ENCODE measurements around the gene PSTPIP2.

The PSTPIP2 gene

GRCh38 chr18:46019936-46020335 lies 52.1 kb downstream of the PSTPIP2 start:
- Histone ChIP-seq H2AFZ (ENCODE audit: low read depth, low read length) (no peak overlapping the region), H3K4me3 (ENCODE audit: low read length) (no peak overlapping the region), H3K36me3 (replicated peaks; ENCODE audit: low read depth, low read length) (no peaks in the 10 kb centered on the region), H3K27ac (ENCODE audit: low read length) (no peak overlapping the region), H3K27me3 (ENCODE audit: low read depth, low read length) (peaks cover 61% of the 10 kb centered on the region), H4K20me1 (ENCODE audit: insufficient read depth, low read length) (peaks cover 14% of the 10 kb centered on the region), H3K4me1 (ENCODE audit: low read length) (peaks cover 35% of the 10 kb centered on the region), H3K9ac (ENCODE audit: low read length) (no peak overlapping the region), H3K9me3 (ENCODE audit: insufficient read depth, low read length) (no peaks in the 10 kb centered on the region), H3K79me2 (ENCODE audit: low read length) (no peaks in the 10 kb centered on the region), H3K4me2 (ENCODE audit: low read length) (peak overlapping the region; percentile 53; the same call in 1 of the 2 replicates)
- TF ChIP-seq CTCF (IDR thresholded peaks at IDR 0.05; ENCODE audit: low read depth, low read length) (no peak), EZH2phosphoT487 (IDR thresholded peaks at IDR 0.05; ENCODE audit: low read depth) (no peak)

GRCh38 chr18:46013484-46014189 lies 58.4 kb downstream of the PSTPIP2 start:
- H3K36me3 ChIP-seq (replicated peaks; ENCODE audit: low read depth, low read length), result no peaks in the 10 kb centered on the region
- H3K4me1 ChIP-seq (ENCODE audit: low read length), result peaks cover 60% of the 10 kb centered on the region
- H3K4me3 ChIP-seq (ENCODE audit: low read length), result peak overlapping the region; percentile 48
- H3K79me2 ChIP-seq (ENCODE audit: low read length), result no peaks in the 10 kb centered on the region
- peaks cover 43% of the 10 kb centered on the region for H4K20me1 ChIP-seq (ENCODE audit: insufficient read depth, low read length)
- H3K27me3 ChIP-seq (ENCODE audit: low read depth, low read length), result peaks cover 73% of the 10 kb centered on the region
- no peak overlapping the region for H3K9ac ChIP-seq (ENCODE audit: low read length)
- peak overlapping the region; percentile 32 for H3K27ac ChIP-seq (ENCODE audit: low read length)
- peak overlapping the region; percentile 65 for H3K4me2 ChIP-seq (ENCODE audit: low read length)
- H2AFZ ChIP-seq (ENCODE audit: low read depth, low read length), result no peak overlapping the region
- peak; percentile 100 for TF ChIP-seq EZH2phosphoT487 (IDR thresholded peaks at IDR 0.05; ENCODE audit: low read depth)
- no peak for TF ChIP-seq CTCF (IDR thresholded peaks at IDR 0.05; ENCODE audit: low read depth, low read length)
- no peaks in the 10 kb centered on the region for H3K9me3 ChIP-seq (ENCODE audit: insufficient read depth, low read length)

- TF ChIP-seq EZH2phosphoT487 (IDR thresholded peaks at IDR 0.05; ENCODE audit: low read depth) (no peak), CTCF (IDR thresholded peaks at IDR 0.05; ENCODE audit: low read depth, low read length) (no peak)
- Histone ChIP-seq H2AFZ (ENCODE audit: low read depth, low read length) (no peak overlapping the region), H3K9me3 (ENCODE audit: insufficient read depth, low read length) (no peaks in the 10 kb centered on the region)
Observed at GRCh38 chr18:46010676-46011075, 61.4 kb downstream of the PSTPIP2 start.

GRCh38 chr18:46010050-46010449 lies 62.0 kb downstream of the PSTPIP2 start:
- Histone ChIP-seq H3K4me1 (ENCODE audit: low read length) (peaks cover 48% of the 10 kb centered on the region), H3K4me2 (ENCODE audit: low read length) (peak overlapping the region; percentile 5), H3K9me3 (ENCODE audit: insufficient read depth, low read length) (no peaks in the 10 kb centered on the region), H3K27me3 (ENCODE audit: low read depth, low read length) (peaks cover 65% of the 10 kb centered on the region), H3K27ac (ENCODE audit: low read length) (no peak overlapping the region), H2AFZ (ENCODE audit: low read depth, low read length) (no peak overlapping the region), H3K9ac (ENCODE audit: low read length) (no peak overlapping the region), H3K79me2 (ENCODE audit: low read length) (no peaks in the 10 kb centered on the region), H3K4me3 (ENCODE audit: low read length) (no peak overlapping the region), H4K20me1 (ENCODE audit: insufficient read depth, low read length) (peaks cover 41% of the 10 kb centered on the region), H3K36me3 (replicated peaks; ENCODE audit: low read depth, low read length) (no peaks in the 10 kb centered on the region)
- TF ChIP-seq CTCF (IDR thresholded peaks at IDR 0.05; ENCODE audit: low read depth, low read length), result no peak

More at GRCh38 chr18:46010676-46011075, 61.4 kb downstream of the PSTPIP2 start:
- no peak overlapping the region for H3K27ac ChIP-seq (ENCODE audit: low read length)
- no peaks in the 10 kb centered on the region for H3K36me3 ChIP-seq (replicated peaks; ENCODE audit: low read depth, low read length)
- no peak overlapping the region for H3K4me2 ChIP-seq (ENCODE audit: low read length)
- H3K27me3 ChIP-seq (ENCODE audit: low read depth, low read length), result peaks cover 66% of the 10 kb centered on the region
- H3K4me3 ChIP-seq (ENCODE audit: low read length), result no peak overlapping the region
- peaks cover 54% of the 10 kb centered on the region for H3K4me1 ChIP-seq (ENCODE audit: low read length)
- H4K20me1 ChIP-seq (ENCODE audit: insufficient read depth, low read length), result peaks cover 47% of the 10 kb centered on the region
- no peaks in the 10 kb centered on the region for H3K79me2 ChIP-seq (ENCODE audit: low read length)
- H3K9ac ChIP-seq (ENCODE audit: low read length), result no peak overlapping the region
